NK-92 treated with Interleukin-12 subunit alpha and Interleukin-12 subunit beta, amount 100 ng/mL, for 24 hours (cell line): ENCODE data around the gene RIPK3.
A peak's percentile ranks its signal among the peaks of the same experiment; 100 is the strongest.

Source experiments
- DNase-seq: peaks from one replicate; lab custom pipeline; 2025; lab: John Stamatoyannopoulos, UW

Gene RIPK3

DNA sequence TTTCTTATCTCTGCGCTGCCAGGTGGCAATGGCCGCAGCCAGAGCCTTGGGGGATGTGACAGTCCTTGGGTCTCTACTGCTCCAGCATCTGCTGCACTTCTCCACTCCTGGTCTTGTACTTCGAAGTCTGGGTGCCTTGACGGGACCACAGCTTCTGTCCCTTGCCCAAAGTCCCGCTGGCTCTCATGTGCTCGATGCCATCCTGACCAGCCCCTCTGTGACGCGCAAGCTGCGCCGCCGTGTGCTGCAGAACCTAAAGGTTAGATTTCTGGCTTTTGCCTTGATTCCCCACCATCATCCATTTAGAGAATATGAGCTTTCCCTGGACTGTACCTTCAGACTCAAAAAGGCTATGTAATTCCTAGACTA is 35.8 kb downstream of the RIPK3 start:
- no peak for DNase-seq

DNA sequence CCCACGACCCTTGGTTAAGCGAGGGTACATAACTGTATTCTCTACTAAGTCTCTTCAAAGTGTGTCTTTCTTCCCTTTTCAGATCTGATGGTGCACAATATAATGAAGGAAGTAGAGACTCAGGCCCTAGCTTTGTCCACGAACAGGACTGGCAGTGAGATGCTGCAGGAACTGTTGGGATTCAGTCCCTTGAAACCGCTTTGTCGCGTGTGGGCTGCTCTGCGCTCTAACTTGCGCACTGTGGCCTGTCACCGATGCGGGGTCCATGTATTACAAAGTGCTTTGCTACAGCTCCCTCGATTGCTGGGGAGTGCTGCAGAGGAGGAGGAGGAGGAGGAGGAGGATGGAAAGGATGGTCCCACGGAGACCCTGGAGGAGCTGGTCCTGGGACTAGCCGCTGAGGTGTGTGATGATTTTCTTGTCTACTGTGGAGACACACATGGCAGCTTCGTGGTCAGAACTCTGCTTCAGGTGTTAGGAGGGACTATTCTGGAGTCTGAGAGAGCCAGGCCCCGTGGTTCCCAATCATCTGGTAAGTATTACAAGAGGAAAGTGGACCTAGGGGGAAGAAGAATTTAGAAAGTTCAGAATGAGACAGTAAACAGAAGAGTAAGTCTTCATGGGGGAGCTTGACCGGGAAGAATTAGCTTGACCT is 39.3 kb downstream of the RIPK3 start:
- no peak for DNase-seq

DNA sequence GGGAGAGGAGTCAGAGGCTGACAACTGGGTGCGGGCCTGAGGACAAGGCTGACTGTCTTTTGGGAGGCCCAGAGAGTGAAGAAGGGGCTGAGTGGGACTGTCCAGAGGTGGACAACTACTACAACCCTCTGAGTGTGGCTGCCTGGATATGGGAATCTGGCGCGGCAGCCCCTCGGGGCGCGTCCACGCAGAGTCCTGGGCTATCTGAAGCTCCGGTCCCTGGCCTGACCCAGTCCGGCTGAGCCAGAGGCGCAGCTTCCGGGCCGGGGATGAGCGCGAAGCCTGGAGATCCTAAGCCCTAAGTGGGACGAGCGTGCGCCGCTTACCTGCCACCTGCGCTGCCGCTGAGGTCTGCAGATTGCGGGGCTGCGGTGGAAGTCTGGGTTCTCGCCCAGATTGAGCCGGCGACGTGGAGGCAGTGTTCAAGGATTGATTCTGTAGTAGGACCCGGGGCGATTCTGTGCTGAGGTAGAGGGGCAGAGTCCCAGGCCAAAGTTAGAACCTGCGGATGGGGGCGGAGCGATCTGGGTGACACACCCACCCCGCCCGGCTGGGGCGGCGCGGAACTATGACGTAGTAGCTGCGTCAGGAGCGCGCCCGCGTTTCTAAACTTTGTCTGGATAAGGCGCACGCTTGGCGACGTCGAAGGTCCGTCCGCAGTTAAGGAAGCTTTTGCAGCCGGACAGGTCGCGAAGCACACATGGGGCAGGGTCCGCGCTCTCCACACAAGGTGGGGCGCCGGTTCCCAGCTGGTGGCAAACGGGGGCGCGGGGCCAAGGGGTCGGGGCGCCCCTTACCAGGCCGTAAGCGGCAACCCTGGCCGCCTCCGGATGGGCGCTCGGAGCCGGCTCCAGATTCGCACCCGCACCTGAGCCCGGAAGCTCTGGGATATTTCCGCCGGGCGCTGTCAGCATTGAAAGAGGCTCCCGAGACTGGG is 40.3 kb downstream of the RIPK3 start, which contains the start of the genes DHRS1 and NOP9:
DHRS1 (minus strand) TSS at position 526 of the 937 bp plus-strand sequence. CDS start 674 bp downstream, outside the sequence.
NOP9 (plus strand) TSS at position 596 of the 937 bp plus-strand sequence; CDS start at position 701, 105 bp downstream.
- peak; percentile 81 for DNase-seq

DNA sequence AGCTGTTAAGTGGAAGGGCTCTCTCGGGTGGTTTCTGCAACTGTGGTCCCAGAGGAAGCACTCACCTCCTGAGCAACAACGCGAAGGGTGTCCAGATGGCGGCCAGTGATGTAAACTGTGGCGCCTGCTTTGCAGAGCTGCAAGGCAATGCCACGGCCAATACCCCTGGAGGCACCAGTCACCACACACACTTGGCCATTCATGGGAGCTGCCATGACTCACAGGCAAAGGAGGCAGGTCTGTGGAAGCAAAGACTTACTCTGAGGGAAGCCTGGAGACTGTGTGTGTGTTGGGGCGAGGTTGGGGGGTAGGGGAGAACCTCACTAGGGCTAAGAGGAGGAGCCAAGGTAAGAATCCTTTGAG is 40.9 kb downstream of the RIPK3 start:
- no peak for DNase-seq

DNA sequence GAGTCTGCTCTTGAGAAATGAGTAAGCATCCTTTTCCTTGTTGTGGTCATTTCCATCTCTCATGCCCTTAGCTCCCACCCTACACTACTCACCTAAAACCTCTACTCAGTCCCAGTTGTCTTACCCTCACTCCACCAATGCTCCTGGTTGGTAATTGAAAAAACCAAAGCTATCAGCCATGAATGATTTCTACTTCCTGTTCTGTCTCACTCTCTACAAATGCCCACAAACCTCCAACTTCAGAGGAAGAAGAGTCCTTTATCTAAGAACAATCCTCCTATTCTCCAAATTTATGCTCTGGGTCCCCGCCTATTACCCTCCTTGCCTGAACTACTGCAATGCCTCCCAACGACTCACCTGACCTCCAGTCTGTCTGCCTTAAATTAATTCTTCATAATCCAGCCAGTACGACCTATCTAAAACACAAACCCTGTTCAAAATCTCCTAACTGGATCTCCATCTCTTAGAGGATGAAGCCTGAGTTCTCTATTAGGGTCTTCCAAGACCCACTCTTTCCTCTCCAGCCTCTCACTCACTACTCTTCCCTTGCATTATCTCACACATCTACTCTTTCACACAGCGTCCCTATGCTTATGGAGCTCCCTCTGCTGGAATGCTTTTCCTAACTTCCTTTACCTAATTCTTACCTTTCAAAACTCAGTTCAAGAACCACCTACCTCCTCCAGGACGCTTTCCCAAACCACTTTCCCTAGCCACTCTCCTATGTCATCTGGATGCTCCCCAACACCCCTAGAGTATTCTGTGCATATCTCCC is 42.4 kb downstream of the RIPK3 start:
- no peak for DNase-seq

DNA sequence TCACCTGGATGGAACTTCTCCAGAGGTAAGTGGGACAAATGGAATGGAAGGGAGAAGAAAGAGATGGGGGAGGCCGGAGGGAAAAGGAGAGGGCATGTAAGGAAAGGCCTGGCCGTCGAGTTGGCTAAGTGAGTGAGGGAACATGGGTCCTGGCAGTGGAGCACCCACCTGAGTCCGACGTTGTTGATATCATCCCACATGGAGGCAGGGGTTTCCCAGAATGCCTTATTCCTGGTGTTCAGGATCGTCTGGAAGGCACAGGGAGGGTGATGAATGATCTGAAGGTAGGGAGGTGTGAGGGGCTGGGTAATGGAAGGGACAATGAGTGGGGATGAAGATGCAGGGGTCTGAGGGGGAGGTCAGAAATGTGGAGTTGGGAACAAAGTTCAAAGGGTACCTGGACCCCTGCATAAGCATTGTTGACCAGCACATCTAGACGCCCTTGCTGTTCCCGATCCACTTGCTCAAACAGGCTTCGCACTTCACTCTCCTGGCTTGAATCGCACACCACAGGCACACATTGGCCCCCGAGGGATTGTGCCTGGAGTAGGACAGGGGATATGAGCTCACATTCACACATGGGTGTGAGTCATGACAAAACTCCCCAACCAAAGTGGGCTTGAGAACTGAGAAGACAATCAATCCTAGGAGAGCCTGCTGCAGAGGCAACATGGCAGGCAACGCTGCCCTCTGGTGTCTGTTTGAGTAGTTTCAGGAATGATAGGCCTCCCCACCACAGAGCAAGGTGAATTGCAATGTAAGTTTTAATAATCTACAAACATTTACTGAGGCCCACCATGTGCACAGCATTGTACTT is 43.2 kb downstream of the RIPK3 start:
- peak; percentile 60 for DNase-seq

DNA sequence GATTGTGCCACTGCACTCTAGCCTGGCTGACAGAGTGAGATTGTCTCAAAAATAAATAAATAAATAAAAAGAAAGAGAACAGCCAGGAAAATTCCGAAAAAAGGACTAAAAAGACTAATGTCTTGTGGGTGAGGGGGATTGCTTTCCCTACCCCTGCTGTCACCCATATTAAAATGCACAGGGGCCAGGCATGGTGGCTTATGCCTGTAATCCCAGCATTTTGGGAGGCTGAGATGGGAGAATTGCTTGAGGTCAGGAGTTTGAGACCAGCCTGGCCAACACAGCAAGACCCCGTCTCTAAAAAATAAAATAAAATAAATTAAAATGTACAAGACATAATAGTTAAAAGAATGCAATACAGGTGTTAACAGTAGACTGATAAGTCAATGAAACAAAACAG is 46.3 kb downstream of the RIPK3 start:
- no peak for DNase-seq

DNA sequence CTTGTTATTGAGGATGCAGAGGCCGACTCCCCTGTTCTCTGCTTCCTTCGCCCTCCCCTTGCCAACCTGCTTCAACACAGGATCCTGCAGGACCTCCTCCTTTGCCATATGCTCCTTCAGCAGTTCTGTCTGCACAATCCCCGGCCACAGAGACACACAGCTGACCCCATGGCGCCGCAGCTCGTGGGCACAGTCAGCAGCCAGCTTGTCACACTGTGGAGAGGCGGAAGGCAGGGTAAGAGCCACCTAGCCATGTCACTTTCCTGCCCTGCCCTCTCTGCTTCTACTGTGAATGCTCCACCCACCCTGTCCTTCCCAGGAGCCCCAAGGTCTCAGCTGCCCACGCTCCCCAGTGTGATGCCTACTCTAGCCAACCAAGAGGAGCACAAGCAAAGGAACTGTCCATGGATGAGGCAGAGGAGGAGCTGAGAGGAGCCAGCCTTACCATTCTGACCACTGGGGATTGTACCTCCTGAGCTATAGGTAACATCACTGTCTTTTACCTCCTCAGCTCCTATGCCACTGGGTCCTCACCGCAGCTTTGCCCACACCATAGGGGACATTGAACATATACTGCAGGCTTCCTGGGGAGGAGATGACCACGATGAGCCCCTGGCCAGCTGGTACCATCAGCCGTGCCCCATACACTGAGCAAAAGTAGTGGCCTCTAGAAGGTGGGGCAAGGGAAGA is 47.5 kb downstream of the RIPK3 start:
- no peak for DNase-seq

DNA sequence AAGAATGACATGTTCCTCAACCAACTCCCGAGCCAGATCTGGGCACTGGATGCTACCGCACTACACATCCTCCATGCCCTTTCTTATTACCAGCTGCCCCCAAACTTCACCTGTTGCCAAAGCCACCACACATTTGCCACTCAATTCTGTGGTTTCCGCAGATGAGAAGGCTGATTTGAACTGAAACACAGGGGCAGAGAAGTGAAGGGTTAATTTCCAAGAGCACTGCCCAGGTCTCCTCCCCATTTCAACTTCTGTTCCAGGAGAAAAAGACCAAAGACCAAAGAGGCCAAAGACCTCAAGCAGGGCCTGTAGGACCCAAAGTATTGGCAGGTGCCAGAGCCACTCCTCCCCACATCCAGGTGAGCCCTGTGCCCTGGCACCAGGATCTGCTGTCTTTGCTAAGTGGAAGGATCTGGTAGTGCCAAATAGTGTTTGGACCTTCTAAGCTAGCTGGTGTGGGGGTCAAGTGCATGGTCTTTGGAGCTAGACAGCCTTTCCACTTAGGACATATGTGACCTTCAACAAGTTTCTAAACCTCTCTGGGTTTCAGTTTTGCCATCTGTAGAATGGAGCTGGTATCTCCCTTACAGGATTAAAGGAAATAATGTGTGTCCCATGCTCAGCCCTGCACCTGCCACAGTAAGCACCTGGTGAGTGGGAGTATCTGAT is 48.2 kb downstream of the RIPK3 start:
- DNase-seq = no peak

DNA sequence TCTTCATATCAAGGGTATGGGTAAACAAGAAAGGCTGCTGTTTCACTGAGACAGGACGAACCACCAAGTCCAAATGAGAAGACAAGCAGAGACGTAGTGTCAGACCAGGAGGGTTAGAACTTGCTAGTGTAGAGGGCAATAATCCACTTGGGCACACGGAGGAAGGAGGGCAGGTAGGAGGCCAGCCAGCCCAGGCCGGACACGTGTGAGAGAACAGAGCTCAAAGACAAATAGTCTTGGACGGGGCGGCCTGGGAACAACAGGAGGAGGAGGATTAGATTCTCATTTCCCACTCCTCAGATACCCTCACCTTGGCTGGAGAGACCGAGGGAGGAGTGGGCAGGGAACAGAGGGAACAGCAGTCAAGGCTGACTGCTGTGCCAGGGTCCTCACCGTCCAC is 49.0 kb downstream of the RIPK3 start:
- DNase-seq = no peak

DNA sequence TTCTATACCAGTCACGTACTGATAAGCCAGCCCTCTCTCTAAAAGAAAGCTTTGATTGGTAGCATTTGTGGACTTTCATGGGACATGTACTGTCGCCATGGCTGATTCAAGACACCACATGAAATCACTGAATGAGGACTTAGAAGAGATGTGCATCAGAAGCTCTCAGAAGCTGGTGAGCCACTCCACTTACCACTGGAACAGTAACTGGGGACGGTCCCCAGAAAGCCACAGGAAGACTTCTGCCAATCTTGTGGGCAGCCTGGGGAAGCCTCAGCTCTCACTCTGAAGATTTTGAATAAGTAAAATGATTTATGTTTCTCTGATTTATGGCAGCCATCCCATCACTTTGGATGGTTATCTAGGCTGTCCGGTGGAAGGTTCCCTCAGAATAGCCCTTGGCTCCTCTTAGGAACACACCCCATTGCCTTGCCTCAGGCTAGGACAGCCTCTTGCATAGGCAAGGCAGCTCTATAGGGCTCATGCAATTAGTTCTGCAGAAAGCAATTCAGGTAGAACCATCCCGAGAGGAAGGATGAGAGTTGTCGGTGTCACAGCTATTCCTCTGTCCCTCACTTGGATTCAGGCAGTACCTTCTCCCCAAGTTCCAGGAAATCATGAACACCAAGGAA is 50.0 kb downstream of the RIPK3 start:
- DNase-seq = no peak

DNA sequence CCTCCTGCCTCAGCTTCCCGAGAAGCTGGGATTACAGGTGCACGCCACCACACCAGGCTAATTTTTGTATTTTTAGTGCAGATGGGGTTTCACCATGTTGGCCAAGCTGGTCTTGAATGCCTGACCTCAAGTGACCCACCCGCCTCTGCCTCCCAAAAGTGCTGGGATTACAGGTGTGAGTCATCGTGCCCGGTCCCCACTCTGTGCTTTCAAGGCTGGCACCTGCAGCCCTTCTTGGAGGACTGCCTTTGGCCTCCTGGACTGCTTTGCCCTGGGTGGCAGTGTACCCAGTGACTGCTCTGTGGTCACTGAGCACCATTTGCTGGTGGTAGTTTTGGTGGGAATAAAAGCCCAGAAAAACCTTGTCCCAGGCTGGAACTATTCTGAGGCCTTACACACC is 52.8 kb downstream of the RIPK3 start:
- no peak for DNase-seq
